ENCODE data around the gene F2.
"Not testable (repeated sequence)": the region's sequence is repeated elsewhere in the genome, so short reads cannot be mapped to it uniquely, and the experiment has no call there.

Gene F2

GRCh38 chr11:46719048-46719542 is at the start of gene F2:
Gene F2, plus strand, starts transcription at chr11:46719213. Its CDS starts 23 bp downstream, at chr11:46719236.
- no peak for DNase-seq (ENCODE audit: low read depth in 2 of 2)

GRCh38 chr11:46669711-46670139 is 49.3 kb upstream of the F2 start:
- no peak for DNase-seq (ENCODE audit: low read depth in 2 of 2)

- DNase-seq (ENCODE audit: low read depth in 2 of 2): not testable (repeated sequence)
Observed at GRCh38 chr11:46670521-46670920, 48.5 kb upstream of the F2 start.

GRCh38 chr11:46671958-46672315 is 47.1 kb upstream of the F2 start:
- no peak for DNase-seq (ENCODE audit: low read depth in 2 of 2)

GRCh38 chr11:46672381-46672839 is 46.6 kb upstream of the F2 start:
- DNase-seq (ENCODE audit: low read depth in 2 of 2): no peak

GRCh38 chr11:46673713-46674462 is 45.1 kb upstream of the F2 start:
- no peak for DNase-seq (ENCODE audit: low read depth in 2 of 2)

- no peak for DNase-seq (ENCODE audit: low read depth in 2 of 2)
Observed at GRCh38 chr11:46674463-46675287, 44.3 kb upstream of the F2 start.

GRCh38 chr11:46675288-46675851 is 43.6 kb upstream of the F2 start:
- DNase-seq (ENCODE audit: low read depth in 2 of 2): no peak

- DNase-seq (ENCODE audit: low read depth in 2 of 2): no peak
Observed at GRCh38 chr11:46675949-46676348, 43.1 kb upstream of the F2 start.

GRCh38 chr11:46676436-46677158 is 42.4 kb upstream of the F2 start:
- no peak for DNase-seq (ENCODE audit: low read depth in 2 of 2)

- DNase-seq (ENCODE audit: low read depth in 2 of 2): no peak
Observed at GRCh38 chr11:46677169-46677568, 41.8 kb upstream of the F2 start.

- no peak for DNase-seq (ENCODE audit: low read depth in 2 of 2)
Observed at GRCh38 chr11:46677991-46678740, 40.8 kb upstream of the F2 start.

GRCh38 chr11:46678741-46679130 is 40.3 kb upstream of the F2 start:
- DNase-seq (ENCODE audit: low read depth in 2 of 2): no peak

- no peak for DNase-seq (ENCODE audit: low read depth in 2 of 2)
Observed at GRCh38 chr11:46679241-46680163, 39.5 kb upstream of the F2 start.

- DNase-seq (ENCODE audit: low read depth in 2 of 2): no peak
Observed at GRCh38 chr11:46680164-46680760, 38.8 kb upstream of the F2 start.

- DNase-seq (ENCODE audit: low read depth in 2 of 2): no peak
Observed at GRCh38 chr11:46680815-46681214, 38.2 kb upstream of the F2 start.

GRCh38 chr11:46681814-46682213 is 37.2 kb upstream of the F2 start:
- no peak for DNase-seq (ENCODE audit: low read depth in 2 of 2)

GRCh38 chr11:46682773-46683752 is 36.0 kb upstream of the F2 start:
- no peak for DNase-seq (ENCODE audit: low read depth in 2 of 2)

Measured in stimulated activated CD4-positive, alpha-beta T cell treated with anti-CD3 and anti-CD28 coated beads, Interleukin-1b, Interleukin-23, amount 100 ng/mL, for 1 hour (primary cell).